H1 (cell line): ENCODE results near the gene HNRNPM. TPM values are rescaled to one million over a fixed set of nuclear protein-coding genes. Genes with fewer than 3 reads are reported as not detected.

Source experiments
- CTCF ChIA-PET: fragments of 300-600 bp; sonication (Branson Sonifier 250); formaldehyde crosslinking; loops from one replicate; lab custom pipeline; 2021; ENCODE audit not compliant: partially characterized antibody; lab: Charles Lee
- POLR2A ChIA-PET: fragments of 300-600 bp; sonication (Branson Sonifier 250); formaldehyde crosslinking; loops from one replicate; lab custom pipeline; 2021; ENCODE audit warnings: inconsistent platforms; ENCODE audit not compliant: partially characterized antibody; lab: Charles Lee
- DNase-seq, 2 experiments: peaks; one replicate each; pipeline versions ENCODE4 v3.0.0 to v3.0.0-alpha.2; 2010 to 2022; ENCODE audit warnings: low spot score in 2 of 2, low read depth in 1 of 2, mixed read lengths in 1 of 2
- FAIRE-seq: peaks from 2 replicates; lab custom pipeline; 2011; peaks lifted over from hg19 to GRCh38; lab: Jason Lieb, UNC
- H2AFZ ChIP-seq: 2 replicates; pipeline ENCODE4 v1.8.1; 2012; ENCODE audit warnings: low read length, inconsistent platforms
- H2AK5ac ChIP-seq: 2 replicates; pipeline ENCODE4 v1.6.1; 2013; ENCODE audit warnings: low read depth, low read length
- H2BK120ac ChIP-seq: replicated peaks from 2 replicates; pipeline ENCODE3; 2013; ENCODE audit warnings: low read depth, low read length, inconsistent platforms
- H2BK12ac ChIP-seq: 2 replicates; pipeline ENCODE4 v1.6.1; 2013; ENCODE audit warnings: low read depth, low read length
- H2BK15ac ChIP-seq: 2 replicates; pipeline ENCODE4 v1.6.1; 2013; ENCODE audit warnings: low read length
- H2BK20ac ChIP-seq: 2 replicates; pipeline ENCODE4 v1.6.1; 2013; ENCODE audit warnings: low read length
- H2BK5ac ChIP-seq: 2 replicates; pipeline ENCODE4 v1.6.1; 2013; ENCODE audit warnings: low read depth, low read length
- H3K14ac ChIP-seq: 2 replicates; pipeline ENCODE4 v1.6.1; 2013; ENCODE audit warnings: inconsistent platforms; ENCODE audit not compliant: insufficient read length
- H3K18ac ChIP-seq: 2 replicates; pipeline ENCODE4 v1.6.1; 2013; ENCODE audit warnings: low read length; ENCODE audit errors: extremely low read depth
- H3K23ac ChIP-seq: 2 replicates; pipeline ENCODE4 v1.6.1; 2013; ENCODE audit warnings: inconsistent platforms; ENCODE audit not compliant: insufficient read length
- H3K23me2 ChIP-seq: 2 replicates; pipeline ENCODE4 v1.6.1; 2013; ENCODE audit warnings: low read depth, low read length
- H3K27ac ChIP-seq: 2 replicates; pipeline ENCODE4 v1.6.1; 2011; ENCODE audit warnings: low read depth, low read length, inconsistent platforms
- H3K27me3 ChIP-seq, 4 experiments: replicated peaks in 1 of 4; 1 replicate in 1 of 4; 2 replicates in 3 of 4; pipeline versions ENCODE4 v1.6.1 to v1.8.1; 2011 to 2013; ENCODE audit warnings: low read length in 3 of 4, mild to moderate bottlenecking in 3 of 4, inconsistent platforms in 2 of 4, mixed read lengths in 2 of 4, moderate library complexity in 1 of 4; ENCODE audit not compliant: control insufficient read depth in 3 of 4, insufficient read depth in 3 of 4; ENCODE audit errors: extremely low read depth in 1 of 4
- H3K36me3 ChIP-seq, 4 experiments: 2 replicates each; pipeline versions ENCODE4 v1.6.1 to v1.8.1; 2011 to 2013; ENCODE audit warnings: mild to moderate bottlenecking in 4 of 4, low read length in 3 of 4, moderate library complexity in 2 of 4, control low read depth in 1 of 4, inconsistent platforms in 1 of 4; ENCODE audit not compliant: insufficient read depth in 4 of 4, control insufficient read depth in 2 of 4
- H3K4ac ChIP-seq: replicated peaks from 2 replicates; pipeline ENCODE3; 2013; ENCODE audit warnings: low read length, low read depth, mixed read lengths, inconsistent platforms; ENCODE audit not compliant: insufficient read length
- H3K4me1 ChIP-seq, 4 experiments: replicated peaks in 1 of 4; 1 replicate in 1 of 4; 2 replicates in 3 of 4; pipeline versions ENCODE4 v1.6.1 to v1.8.1; 2011 to 2013; ENCODE audit warnings: low read length in 3 of 4, inconsistent platforms in 2 of 4, mixed read lengths in 1 of 4; ENCODE audit not compliant: insufficient read depth in 4 of 4, control insufficient read depth in 3 of 4
- H3K4me2 ChIP-seq, 2 experiments: 2 replicates each; pipeline versions ENCODE4 v1.6.1 to v1.8.1; 2011 to 2013; ENCODE audit warnings: low read depth in 2 of 2, low read length in 2 of 2, control low read depth in 1 of 2, inconsistent platforms in 1 of 2, mild to moderate bottlenecking in 1 of 2; ENCODE audit not compliant: insufficient read depth in 1 of 2
- H3K4me3 ChIP-seq, 4 experiments: fragments of 200-600, 300-600 bp in 1 of 4; sonication (generic), shearing (Covaris generic), sonication (Bioruptor Twin) in 1 of 4; 2 replicates each; pipeline versions ENCODE4 v1.5.1 to v1.8.1; 2011 to 2016; ENCODE audit warnings: low read length in 4 of 4, low read depth in 3 of 4, control low read depth in 2 of 4, inconsistent platforms in 2 of 4, mild to moderate bottlenecking in 2 of 4, mixed read lengths in 1 of 4, moderate library complexity in 1 of 4; ENCODE audit not compliant: insufficient read depth in 2 of 4; ENCODE audit errors: extremely low read depth in 1 of 4
- H3K56ac ChIP-seq: replicated peaks from 2 replicates; pipeline ENCODE3; 2013; ENCODE audit warnings: low read depth, mild to moderate bottlenecking, mixed read lengths, low read length, inconsistent platforms; ENCODE audit not compliant: insufficient read length
- H3K79me1 ChIP-seq: 2 replicates; pipeline ENCODE4 v1.6.1; 2013; ENCODE audit warnings: low read depth, low read length, control low read depth
- H3K79me2 ChIP-seq, 2 experiments: 2 replicates each; pipeline versions ENCODE4 v1.6.1 to v1.8.1; 2012 to 2013; ENCODE audit warnings: low read length in 2 of 2, mild to moderate bottlenecking in 2 of 2, inconsistent platforms in 1 of 2; ENCODE audit not compliant: insufficient read depth in 2 of 2, control insufficient read depth in 1 of 2
- H3K9ac ChIP-seq, 4 experiments: replicated peaks in 1 of 4; 1 replicate in 1 of 4; 2 replicates in 3 of 4; pipeline versions ENCODE4 v1.6.1 to v1.8.1; 2011 to 2013; ENCODE audit warnings: low read depth in 3 of 4, low read length in 3 of 4, control low read depth in 2 of 4, mild to moderate bottlenecking in 2 of 4, moderate library complexity in 2 of 4, inconsistent platforms in 1 of 4; ENCODE audit errors: extremely low read depth in 1 of 4
- H3K9me3 ChIP-seq, 2 experiments: 2 replicates each; pipeline versions ENCODE4 v1.6.1 to v1.8.1; 2012 to 2013; ENCODE audit warnings: mild to moderate bottlenecking in 2 of 2, moderate library complexity in 2 of 2, control low read depth in 1 of 2, inconsistent platforms in 1 of 2, low read depth in 1 of 2, low read length in 1 of 2, mixed read lengths in 1 of 2; ENCODE audit not compliant: insufficient read depth in 2 of 2
- H4K20me1 ChIP-seq, 2 experiments: replicated peaks in 1 of 2; 2 replicates each; pipeline versions ENCODE3 to v1.8.1; 2011 to 2013; ENCODE audit warnings: inconsistent platforms in 2 of 2, low read length in 2 of 2, mild to moderate bottlenecking in 1 of 2; ENCODE audit not compliant: insufficient read depth in 2 of 2, control insufficient read depth in 1 of 2
- H4K5ac ChIP-seq: 2 replicates; pipeline ENCODE4 v1.6.1; 2013; ENCODE audit warnings: low read length, low read depth, mixed read lengths, inconsistent platforms; ENCODE audit not compliant: insufficient read length
- H4K8ac ChIP-seq: 2 replicates; pipeline ENCODE4 v1.8.0; 2013; ENCODE audit warnings: mild to moderate bottlenecking, moderate library complexity, low read length, inconsistent platforms; ENCODE audit not compliant: insufficient read depth; ENCODE audit errors: extremely low read depth
- H4K91ac ChIP-seq: replicated peaks from 2 replicates; pipeline ENCODE3; 2013; ENCODE audit warnings: low read length, mixed read lengths, inconsistent platforms; ENCODE audit not compliant: insufficient read length
- TAF7 ChIP-seq: optimal IDR thresholded peaks from 2 replicates; pipeline ENCODE3; 2011; ENCODE audit warnings: low read depth, mild to moderate bottlenecking, inconsistent platforms, low read length, moderate library complexity, borderline replicate concordance
- WGBS, 2 experiments: shearing (Covaris generic) in 1 of 2; methylation state at CpG; one replicate each; pipeline versions ENCODE4 v1.1.6 to v1.1.7; 2013 to 2015; ENCODE audit warnings: low lambda C conversion rate in 2 of 2, mixed read lengths in 2 of 2, inconsistent platforms in 1 of 2, low coverage in 1 of 2, missing lambda C conversion rate in 1 of 2; ENCODE audit not compliant: insufficient replicate concordance in 2 of 2, insufficient coverage in 1 of 2, insufficient read length in 1 of 2; ENCODE audit errors: extremely low coverage in 1 of 2, missing lambda C conversion rate in 1 of 2; 5-methylcytosine and 5-hydroxymethylcytosine counted together
- polyA plus RNA-seq, 7 experiments: library from polyadenylated mRNA; depleted of rRNA in 3 of 7; stranded (reverse) in 5 of 7; unstranded in 2 of 7; fragments of >200 nt in 5 of 7; fragments of 200-250 nt in 2 of 7; gene quantifications; 1 replicate in 5 of 7; 2 replicates in 1 of 7; 4 replicates in 1 of 7; pipeline versions ENCODE4 v1.2.1 to v1.2.3, GENCODE V29; 2011 to 2013; ENCODE audit warnings: missing spikeins in 2 of 7, mixed read lengths in 2 of 7
- total RNA-seq: library from RNA; stranded (reverse); fragmentation: NEBNext Ultra II Directional; extraction: Animal tissue kit (Norgen Biotek cat#: 25700); gene quantifications from 2 replicates; pipeline ENCODE4 v1.2.1, GENCODE V29; 2021

Gene HNRNPM
- total and polyA plus RNA-seq, 2 of the 8 experiments (the other 6 are each of a cell fraction or from before 2014, with no cell fraction given): 375 to 474 TPM

DNA sequence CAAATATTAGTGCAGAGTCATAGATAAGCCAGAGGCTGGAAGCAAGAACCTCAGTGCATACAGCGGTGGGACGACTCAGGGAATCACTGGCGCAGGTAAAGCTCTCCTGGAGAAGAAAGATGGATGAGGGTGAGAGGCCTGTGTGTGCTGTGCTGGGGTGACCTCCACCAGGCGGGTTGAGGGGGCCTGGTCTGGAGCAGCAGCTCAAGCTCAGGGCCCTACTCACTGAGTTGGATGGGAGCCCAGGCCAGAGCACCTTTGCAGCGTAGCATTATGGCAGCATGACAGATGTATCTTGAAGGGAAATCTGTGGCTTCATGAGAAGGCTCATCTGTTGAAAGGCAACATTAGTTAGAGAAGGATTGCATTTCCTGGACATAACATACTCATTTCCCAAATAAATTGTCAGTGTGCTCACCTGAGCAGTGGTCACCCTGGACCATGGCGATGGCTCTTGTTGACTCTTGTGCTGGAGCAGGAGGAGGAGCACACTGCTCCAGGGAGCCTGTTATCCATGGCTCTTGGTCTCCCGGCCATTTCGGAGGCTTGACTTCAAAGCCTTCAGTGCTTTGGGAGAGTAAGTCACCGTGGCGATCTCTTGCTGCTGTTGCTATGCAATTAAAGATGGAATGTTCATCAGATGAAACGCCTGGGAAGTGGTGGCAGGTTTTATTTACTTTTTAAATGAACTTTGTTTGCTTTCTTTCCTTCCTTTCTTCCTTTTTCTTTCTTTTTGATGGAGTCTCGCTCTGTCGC, 25.0 kb downstream of the HNRNPM start:
- ChIA-PET CTCF (interaction anchor here (0.6 to 1.6 kb wide), 5 partner anchors 12 to 117 kb away, joined by 3 to 4 read pairs (median 3); no protein-coding TSS in a partner anchor), POLR2A (interaction anchor here (0.8 to 1.7 kb wide), 4 partner anchors 8 to 20 kb away, joined by 4 to 7 read pairs (median 5); no protein-coding TSS in a partner anchor)
- WGBS, 2 experiments: 94% methylated on average over 13 of the region's 13 CpGs; no CpG with 5 or more reads in 1 of the 2 experiments
- H3K56ac ChIP-seq: no peak overlapping the region
- no peak overlapping the region for H3K18ac ChIP-seq
- no peak overlapping the region for H2BK120ac ChIP-seq
- no peak overlapping the region for H4K8ac ChIP-seq
- H2BK15ac ChIP-seq: no peak overlapping the region
- H3K9me3 ChIP-seq: no peaks in the 10 kb centered on the region
- no peaks in the 10 kb centered on the region for H3K27me3 ChIP-seq
- H3K79me1 ChIP-seq: peaks cover 14% of the 10 kb centered on the region
- H4K20me1 ChIP-seq: peaks cover 17 to 30% of the 10 kb centered on the region in 2 experiments
- no peak overlapping the region for H3K27ac ChIP-seq
- no peak overlapping the region for H2BK20ac ChIP-seq
- no peak overlapping the region for H3K4me3 ChIP-seq
- no peak overlapping the region for H4K5ac ChIP-seq
- H3K9ac ChIP-seq: no peak overlapping the region
- no peak overlapping the region for H2AFZ ChIP-seq
- H3K14ac ChIP-seq: no peak overlapping the region
- H3K23me2 ChIP-seq: no peaks in the 10 kb centered on the region
- no peak overlapping the region for H3K23ac ChIP-seq
- H2BK12ac ChIP-seq: no peak overlapping the region
- no peak for FAIRE-seq
- H4K91ac ChIP-seq: no peak overlapping the region
- no peak for DNase-seq
- no peak overlapping the region for H2AK5ac ChIP-seq
- H2BK5ac ChIP-seq: no peak overlapping the region
- no peak overlapping the region for H3K4ac ChIP-seq
- H3K36me3 ChIP-seq: peaks cover 60 to 99% (median 89%) of the 10 kb centered on the region in 4 experiments
- no peaks in the 10 kb centered on the region for H3K4me1 ChIP-seq
- H3K4me2 ChIP-seq: no peak overlapping the region
- peaks cover 8 to 89% of the 10 kb centered on the region in 2 experiments for H3K79me2 ChIP-seq
- TF ChIP-seq TAF7: no peak
